HepG2 (cell line): ENCODE measurements around the gene SLC12A5. TPM values are rescaled to one million over a fixed set of nuclear protein-coding genes. Genes with fewer than 3 reads are reported as not detected.

Source experiments
- ATAC-seq: fragments of 200-7000 bp; cut with Tn5 transposase; 3 replicates; pipeline ENCODE4 v1.9.1; 2020; ENCODE audit warnings: mild to moderate bottlenecking, moderate library complexity
- BruUV-seq: library from RNA; stranded (reverse); fragments of 400-500 nt; replicated peaks from 2 replicates; lab custom pipeline; 2021; lab: Mats Ljungman, UMichigan
- CTCF ChIA-PET: fragments of 300-600 bp; formaldehyde crosslinking; extraction: SDS; loops from one replicate; lab custom pipeline; 2021; ENCODE audit warnings: low total read pairs, inconsistent platforms, low intra/inter-chr PET ratio; lab: Yijun Ruan, JAX
- POLR2A ChIA-PET: fragments of 350-600 bp; sonication (Branson Sonifier 250); formaldehyde crosslinking; loops from one replicate; lab custom pipeline; 2020; ENCODE audit warnings: antibody characterized with exemption, inconsistent platforms; lab: Yijun Ruan, JAX
- DNase-seq: peaks from one replicate; pipeline ENCODE4 v3.0.0-alpha.2; 2015; ENCODE audit warnings: low spot score
- FAIRE-seq: peaks from 3 replicates; lab custom pipeline; 2011; peaks lifted over from hg19 to GRCh38; lab: Jason Lieb, UNC
- H2AFZ ChIP-seq: one replicate; pipeline ENCODE4 v1.6.1; 2011; ENCODE audit warnings: low read length, inconsistent platforms
- H3K27ac ChIP-seq: fragments of 300-600 bp; 3 replicates; pipeline ENCODE4 v1.8.0; 2011; ENCODE audit warnings: mixed run types, mild to moderate bottlenecking, mixed read lengths, low read length, inconsistent platforms; ENCODE audit not compliant: insufficient read depth; ENCODE audit errors: extremely low read length
- H3K27me3 ChIP-seq, 2 experiments: fragments of 200-600 bp in 1 of 2; 2 replicates in 1 of 2; 3 replicates in 1 of 2; pipeline versions ENCODE4 v1.6.0 to v1.8.0; 2011; ENCODE audit warnings: low read length in 2 of 2, mild to moderate bottlenecking in 2 of 2, moderate library complexity in 2 of 2, inconsistent platforms in 1 of 2; ENCODE audit not compliant: insufficient read depth in 2 of 2, control insufficient read depth in 1 of 2
- H3K36me3 ChIP-seq, 2 experiments: fragments of 200-600 bp in 1 of 2; replicated peaks in 1 of 2; 2 replicates in 1 of 2; 3 replicates in 1 of 2; pipeline versions ENCODE4 v1.5.1 to v1.8.0; 2011; ENCODE audit warnings: low read length in 2 of 2, inconsistent platforms in 1 of 2; ENCODE audit not compliant: insufficient read depth in 2 of 2, control insufficient read depth in 1 of 2
- H3K4me1 ChIP-seq: 2 replicates; pipeline ENCODE4 v1.5.1; 2012; ENCODE audit warnings: low read length, inconsistent platforms; ENCODE audit not compliant: insufficient read depth
- H3K4me2 ChIP-seq: 2 replicates; pipeline ENCODE4 v1.6.0; 2011; ENCODE audit warnings: low read depth, low read length, inconsistent platforms
- H3K4me3 ChIP-seq, 3 experiments: fragments of 200-600 bp in 1 of 3; sonication (generic), shearing (Covaris generic) in 1 of 3; replicated peaks in 1 of 3; 2 replicates each; pipeline ENCODE4 v1.5.1; 2011 to 2016; ENCODE audit warnings: low read length in 3 of 3, inconsistent platforms in 2 of 3, low read depth in 2 of 3, mild to moderate bottlenecking in 2 of 3, control low read depth in 1 of 3, mixed read lengths in 1 of 3; ENCODE audit not compliant: insufficient read depth in 1 of 3
- H3K79me2 ChIP-seq: one replicate; pipeline ENCODE4 v1.6.1; 2011; ENCODE audit warnings: low read length, inconsistent platforms; ENCODE audit not compliant: insufficient read depth
- H3K9ac ChIP-seq: 2 replicates; pipeline ENCODE4 v1.6.0; 2011; ENCODE audit warnings: mild to moderate bottlenecking, low read depth, low read length, inconsistent platforms; ENCODE audit not compliant: insufficient read depth
- H3K9me3 ChIP-seq: 2 replicates; pipeline ENCODE4 v1.5.1; 2012; ENCODE audit warnings: mild to moderate bottlenecking, low read length
- H4K20me1 ChIP-seq: 2 replicates; pipeline ENCODE4 v1.6.0; 2011; ENCODE audit warnings: inconsistent platforms, mild to moderate bottlenecking, low read length, moderate library complexity; ENCODE audit not compliant: insufficient read depth
- FOSL2 ChIP-seq: sonication (generic); formaldehyde crosslinking; IDR thresholded peaks from 2 replicates; pipeline ENCODE4 v1.4.0; 2020; ENCODE audit warnings: missing genetic modification reagents
- GMEB2 ChIP-seq: IDR thresholded peaks from 2 replicates; pipeline ENCODE4 v1.6.1; 2016; ENCODE audit warnings: missing biosample characterization, missing genetic modification reagents, low read depth
- HOXA9 ChIP-seq: sonication (generic); formaldehyde crosslinking; IDR thresholded peaks from 2 replicates; pipeline ENCODE4 v1.8.1; 2022; ENCODE audit warnings: missing genetic modification reagents, mild to moderate bottlenecking, moderate library complexity, borderline replicate concordance
- MYPOP ChIP-seq: sonication (generic); formaldehyde crosslinking; IDR thresholded peaks from 2 replicates; pipeline ENCODE4 v1.8.1; 2023; ENCODE audit warnings: mild to moderate bottlenecking, moderate library complexity, missing genetic modification reagents
- NR2F1 ChIP-seq, 2 experiments: fragments of 450-650 bp in 1 of 2; formaldehyde crosslinking in 1 of 2; IDR thresholded peaks; 2 replicates each; pipeline versions ENCODE4 v1.5.0 to v1.6.1; 2016 to 2020; ENCODE audit warnings: mild to moderate bottlenecking in 1 of 2, missing compliant biosample characterization in 1 of 2, missing genetic modification reagents in 1 of 2, moderate library complexity in 1 of 2
- NRL ChIP-seq: sonication (generic); formaldehyde crosslinking; IDR thresholded peaks from 2 replicates; pipeline ENCODE4 v1.5.0; 2020; ENCODE audit warnings: missing genetic modification reagents, mild to moderate bottlenecking, moderate library complexity, borderline replicate concordance
- ONECUT2 ChIP-seq: sonication (generic); formaldehyde crosslinking; IDR thresholded peaks from 2 replicates; pipeline ENCODE4 v1.4.0; 2020; ENCODE audit warnings: missing genetic modification reagents
- RBM39 ChIP-seq: fragments of 200-400 bp; formaldehyde crosslinking; IDR thresholded peaks from one replicate; pipeline ENCODE4 v1.6.1; 2018; ENCODE audit warnings: antibody characterized with exemption, mild to moderate bottlenecking, low read depth, low read length; ENCODE audit not compliant: poor library complexity, severe bottlenecking
- RERE ChIP-seq: IDR thresholded peaks from 2 replicates; pipeline ENCODE4 v1.6.1; 2016; ENCODE audit warnings: low read depth, missing genetic modification reagents, missing compliant biosample characterization
- REXO4 ChIP-seq: sonication (generic); formaldehyde crosslinking; IDR thresholded peaks from 2 replicates; pipeline ENCODE4 v1.8.0; 2022; ENCODE audit warnings: missing genetic modification reagents, mild to moderate bottlenecking, borderline replicate concordance
- SOX5 ChIP-seq: IDR thresholded peaks from 2 replicates; pipeline ENCODE4 v1.6.1; 2016; ENCODE audit warnings: borderline replicate concordance
- XRCC5 ChIP-seq: fragments of 200-400 bp; formaldehyde crosslinking; optimal IDR thresholded peaks from 2 replicates; pipeline ENCODE3; 2017; ENCODE audit warnings: mild to moderate bottlenecking, low read length
- ZNF205 ChIP-seq: IDR thresholded peaks from 2 replicates; pipeline ENCODE4 v1.6.1; 2018; ENCODE audit warnings: missing biosample characterization, missing genetic modification reagents
- WGBS: methylation state at CpG from one replicate; pipeline ENCODE4 v1.1.6; 2017; ENCODE audit warnings: low lambda C conversion rate; 5-methylcytosine and 5-hydroxymethylcytosine counted together
- in situ Hi-C: cut with HindIII; loops from 2 replicates; pipeline ENCODE4 v1.10.0; 2017; ENCODE audit warnings: low pct_unique_long_range_greater_than_20kb; ENCODE audit not compliant: extremely low pct_ligation_motif_present
- intact Hi-C: fragments of 100-400 bp; cut with micrococcal nuclease; formaldehyde crosslinking; loops from one replicate; pipeline ENCODE4 v1.10.0; 2022; ENCODE audit not compliant: unreplicated experiment
- polyA plus RNA-seq, 8 experiments: library from polyadenylated mRNA; depleted of rRNA in 3 of 8; stranded (reverse) in 7 of 8; unstranded in 1 of 8; fragments of >200 nt; fragmentation: Illumina TruSeq in 4 of 8; extraction: Trizol in 4 of 8; gene quantifications; 2 replicates each; pipeline versions ENCODE4 v1.2.1 to v1.2.3, GENCODE V29; 2011 to 2016; ENCODE audit warnings: low read depth in 4 of 8, missing spikeins in 1 of 8, mixed read lengths in 1 of 8; ENCODE audit not compliant: insufficient read depth in 1 of 8
- total RNA-seq, 5 experiments: library from RNA; depleted of rRNA; stranded (reverse); fragments of >200 nt; fragmentation: Illumina TruSeq; extraction: Trizol; gene quantifications; 2 replicates each; pipeline ENCODE4 v1.2.3, GENCODE V29; 2016; ENCODE audit warnings: low read depth in 1 of 5
- TF ChIP-seq, protein P1 (sequence below): sonication (generic); formaldehyde crosslinking; IDR thresholded peaks from 2 replicates; pipeline ENCODE4 v1.8.1; 2023; ENCODE audit warnings: missing genetic modification reagents, mild to moderate bottlenecking, borderline replicate concordance

Gene SLC12A5
- total and polyA plus RNA-seq, 2 of the 13 experiments (the other 11 are each of a cell fraction or from before 2014, with no cell fraction given), result 4.3 to 5.4 TPM

DNA sequence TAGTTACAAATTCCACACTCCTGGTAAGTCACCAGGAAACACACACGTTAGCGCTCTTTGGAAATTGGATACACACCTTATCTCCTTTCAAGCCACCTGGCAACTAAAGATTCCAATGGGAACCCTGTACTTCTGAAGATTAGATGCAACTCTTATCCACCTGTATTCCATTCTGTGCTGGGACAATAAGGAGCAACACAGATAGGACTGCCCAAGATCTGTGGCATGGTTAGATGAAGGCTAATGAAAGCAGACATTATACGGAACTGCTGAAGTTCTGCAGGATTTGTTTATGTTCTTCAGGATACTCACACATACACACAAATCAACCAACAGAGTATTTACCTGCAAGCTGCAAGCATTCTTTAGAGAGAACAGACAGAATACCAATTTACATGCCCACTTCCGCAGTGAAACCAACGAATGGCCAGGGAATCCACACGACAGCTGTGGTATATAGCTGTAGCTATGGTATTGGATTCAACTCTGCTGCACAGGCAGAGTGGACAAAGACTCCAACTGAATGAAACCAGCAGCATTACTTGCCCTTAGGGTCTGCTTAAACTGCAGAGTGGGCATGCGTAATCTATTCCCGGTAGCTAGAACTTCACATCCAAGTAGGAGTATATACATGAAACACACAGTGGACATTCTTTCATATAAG is 48.8 kb downstream of the SLC12A5 start (continued):
- no peak for TF ChIP-seq RERE

- no TSS peak for BruUV-seq
- no peak for TF ChIP-seq REXO4 (CRISPR knock-in tag)
- no peak for TF ChIP-seq NRL (CRISPR knock-in tag)
- no peak for TF ChIP-seq FOSL2
- TF ChIP-seq NR2F1 (CRISPR knock-in tag; IDR thresholded peaks at IDR 0.05), result no peak
- TF ChIP-seq HOXA9, result no peak
- no peak for TF ChIP-seq ZNF205 (CRISPR knock-in tag)
- TF ChIP-seq XRCC5, result no peak
- TF ChIP-seq, protein P1, sequence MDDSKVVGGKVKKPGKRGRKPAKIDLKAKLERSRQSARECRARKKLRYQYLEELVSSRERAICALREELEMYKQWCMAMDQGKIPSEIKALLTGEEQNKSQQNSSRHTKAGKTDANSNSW (CRISPR knock-in tag), result no peak
- no peak for TF ChIP-seq SOX5 (CRISPR knock-in tag)
- TF ChIP-seq GMEB2 (CRISPR knock-in tag), result no peak
- TF ChIP-seq RBM39, result no peak
- no peak for TF ChIP-seq ONECUT2 (CRISPR knock-in tag)
- no peak for TF ChIP-seq MYPOP
- DNase-seq (no peak), ATAC-seq (0 out of 3 replicates have a peak, but pooled peaks have one; percentile 24), FAIRE-seq (no peak)
- no peak overlapping the region for H3K4me3 ChIP-seq
- peaks cover 14 to 48% of the 10 kb centered on the region in 2 experiments for H3K36me3 ChIP-seq
- ChIA-PET CTCF (no interaction called here), POLR2A (no interaction called here)
- intact Hi-C loops, result no loop called here
- no peak overlapping the region for H3K4me2 ChIP-seq
- H2AFZ ChIP-seq, result no peak overlapping the region
- no peak overlapping the region for H3K27ac ChIP-seq
- H3K9ac ChIP-seq, result no peak overlapping the region
- H3K4me1 ChIP-seq, result no peaks in the 10 kb centered on the region
- H3K79me2 ChIP-seq, result peaks cover 64% of the 10 kb centered on the region
- in situ Hi-C loops, result no loop called here
- no peaks in the 10 kb centered on the region for H3K9me3 ChIP-seq
- 87% methylated on average over 7 of the region's 7 CpGs for WGBS
- H3K27me3 ChIP-seq, result no peaks in the 10 kb centered on the region
- peaks cover 31% of the 10 kb centered on the region for H4K20me1 ChIP-seq
Measured at GRCh38 chr20:46078954-46079353, 49.9 kb downstream of the SLC12A5 start.
